Activated CD8-positive, alpha-beta memory T cell treated with anti-CD3 and anti-CD28 coated beads for 4 hours (primary cell): Measurements from ENCODE around the gene SLC6A16.
"Not testable (repeated sequence)": the region's sequence is repeated elsewhere in the genome, so short reads cannot be mapped to it uniquely, and the experiment has no call there.

ENCODE experiments used
- DNase-seq, 2 donors: peaks; one replicate each; pipeline ENCODE4 v3.0.0-alpha.2; 2020; ENCODE audit warnings: low read depth in 2 of 2

The SLC6A16 gene

GRCh38 chr19:49324801-49325576 is at the start of gene SLC6A16:
SLC6A16 (minus strand) TSS chr19:49325191; CDS start chr19:49311347, 13,844 bp downstream.
- no peak for DNase-seq

GRCh38 chr19:49373174-49373573 is 48.2 kb upstream of the SLC6A16 start:
- DNase-seq: not testable (repeated sequence)

GRCh38 chr19:49371184-49371583 is 46.2 kb upstream of the SLC6A16 start:
- no peak for DNase-seq

GRCh38 chr19:49368711-49369358 is 43.8 kb upstream of the SLC6A16 start:
- DNase-seq: no peak

- no peak for DNase-seq
Measured at GRCh38 chr19:49366110-49366509, 41.1 kb upstream of the SLC6A16 start.

- no peak for DNase-seq
Measured at GRCh38 chr19:49364083-49364737, 39.2 kb upstream of the SLC6A16 start.

- peak in 1 of 2 donors; percentile 24 for DNase-seq
Measured at GRCh38 chr19:49363268-49364082, 38.5 kb upstream of the SLC6A16 start, which contains the start of gene DKKL1. DKKL1 (plus strand) TSS chr19:49363877; CDS start chr19:49363999, 122 bp downstream.

GRCh38 chr19:49362929-49363267 is 37.9 kb upstream of the SLC6A16 start:
- no peak for DNase-seq

GRCh38 chr19:49362048-49362928 is 37.3 kb upstream of the SLC6A16 start, which contains the start of gene TEAD2:
TEAD2 (minus strand) TSS chr19:49362416; CDS start chr19:49360075, 2,341 bp downstream.
- no peak for DNase-seq

- DNase-seq: no peak
Measured at GRCh38 chr19:49361438-49362047, 36.6 kb upstream of the SLC6A16 start.

GRCh38 chr19:49359851-49360820 is 35.1 kb upstream of the SLC6A16 start:
- DNase-seq: no peak

GRCh38 chr19:49357186-49357585 is 32.2 kb upstream of the SLC6A16 start:
- no peak for DNase-seq

- no peak for DNase-seq
Measured at GRCh38 chr19:49356382-49356781, 31.4 kb upstream of the SLC6A16 start.

- no peak for DNase-seq
Measured at GRCh38 chr19:49355909-49356353, 30.9 kb upstream of the SLC6A16 start.

- no peak for DNase-seq
Measured at GRCh38 chr19:49349567-49349966, 24.6 kb upstream of the SLC6A16 start.

- DNase-seq: no peak
Measured at GRCh38 chr19:49348305-49349189, 23.6 kb upstream of the SLC6A16 start.

- no peak for DNase-seq
Measured at GRCh38 chr19:49347835-49348234, 22.8 kb upstream of the SLC6A16 start.

GRCh38 chr19:49347191-49347590 is 22.2 kb upstream of the SLC6A16 start:
- DNase-seq: no peak
